Measurements from ENCODE around the gene CRACR2B.
A peak's percentile ranks its signal among the peaks of the same experiment; 100 is the strongest.

The CRACR2B gene

GRCh38 chr11:815675-816432 lies 11.9 kb upstream of the CRACR2B start:
- peaks cover 33% of the 10 kb centered on the region for H3F3A ChIP-seq (ENCODE audit: insufficient read depth)
- no peaks in the 10 kb centered on the region for H3K9me3 ChIP-seq (ENCODE audit: insufficient read depth, low read length)
- no peaks in the 10 kb centered on the region for H3K27me3 ChIP-seq (ENCODE audit: low read length)
- no peak overlapping the region for H3K4me2 ChIP-seq (ENCODE audit: low read depth, low read length, poor library complexity, severe bottlenecking)
- no peak overlapping the region for H3K4me3 ChIP-seq (ENCODE audit: insufficient read depth, low read length, poor library complexity, severe bottlenecking)
- no peak overlapping the region for H3K27ac ChIP-seq (ENCODE audit: low read depth, low read length)
- H3K9ac ChIP-seq (ENCODE audit: low read length), result no peak overlapping the region
- peaks cover 19% of the 10 kb centered on the region for H3K36me3 ChIP-seq (ENCODE audit: low read length)
- peaks cover 10% of the 10 kb centered on the region for H3K79me2 ChIP-seq (ENCODE audit: insufficient read depth, low read length)
- no peaks in the 10 kb centered on the region for H3K9me2 ChIP-seq (replicated peaks; ENCODE audit: insufficient read depth, low read length)
- H4K20me1 ChIP-seq (ENCODE audit: low read depth, low read length), result peaks cover 3% of the 10 kb centered on the region; the same call in 1 of the 2 replicates
- TF ChIP-seq, protein P1, sequence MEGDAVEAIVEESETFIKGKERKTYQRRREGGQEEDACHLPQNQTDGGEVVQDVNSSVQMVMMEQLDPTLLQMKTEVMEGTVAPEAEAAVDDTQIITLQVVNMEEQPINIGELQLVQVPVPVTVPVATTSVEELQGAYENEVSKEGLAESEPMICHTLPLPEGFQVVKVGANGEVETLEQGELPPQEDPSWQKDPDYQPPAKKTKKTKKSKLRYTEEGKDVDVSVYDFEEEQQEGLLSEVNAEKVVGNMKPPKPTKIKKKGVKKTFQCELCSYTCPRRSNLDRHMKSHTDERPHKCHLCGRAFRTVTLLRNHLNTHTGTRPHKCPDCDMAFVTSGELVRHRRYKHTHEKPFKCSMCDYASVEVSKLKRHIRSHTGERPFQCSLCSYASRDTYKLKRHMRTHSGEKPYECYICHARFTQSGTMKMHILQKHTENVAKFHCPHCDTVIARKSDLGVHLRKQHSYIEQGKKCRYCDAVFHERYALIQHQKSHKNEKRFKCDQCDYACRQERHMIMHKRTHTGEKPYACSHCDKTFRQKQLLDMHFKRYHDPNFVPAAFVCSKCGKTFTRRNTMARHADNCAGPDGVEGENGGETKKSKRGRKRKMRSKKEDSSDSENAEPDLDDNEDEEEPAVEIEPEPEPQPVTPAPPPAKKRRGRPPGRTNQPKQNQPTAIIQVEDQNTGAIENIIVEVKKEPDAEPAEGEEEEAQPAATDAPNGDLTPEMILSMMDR (IDR thresholded peaks at IDR 0.05; ENCODE audit: insufficient read depth, low read length, poor library complexity, severe bottlenecking), result no peak
- TF ChIP-seq EZH2phosphoT487 (conservative IDR thresholded peaks at IDR 0.05; ENCODE audit: low read length), result no peak
- no peak overlapping the region for H2AFZ ChIP-seq (ENCODE audit: low read depth, low read length, severe bottlenecking)

DNA sequence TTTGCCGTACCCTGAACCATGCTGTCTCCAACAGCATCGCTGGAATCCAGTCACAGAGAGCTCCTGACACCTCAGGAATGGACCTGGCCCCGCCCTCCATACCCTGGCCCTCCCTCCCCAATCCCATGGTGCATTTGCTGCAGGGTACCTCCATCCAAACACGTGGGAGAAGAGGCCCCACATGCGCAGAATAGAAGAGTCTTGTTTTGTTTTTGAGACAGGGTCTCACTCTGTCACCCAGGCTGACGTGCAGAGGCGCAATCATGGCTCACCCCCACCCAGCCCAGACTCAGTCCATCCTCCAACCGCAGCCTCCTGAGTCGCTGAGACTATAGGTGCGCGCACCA lies 11.3 kb upstream of the CRACR2B start:
- TF ChIP-seq, protein P1 (IDR thresholded peaks at IDR 0.05; ENCODE audit: insufficient read depth, low read length, poor library complexity, severe bottlenecking), result no peak
- TF ChIP-seq EZH2phosphoT487 (conservative IDR thresholded peaks at IDR 0.05; ENCODE audit: low read length), result no peak
- Histone ChIP-seq H4K20me1 (ENCODE audit: low read depth, low read length) (no peaks in the 10 kb centered on the region; the same call in 1 of the 2 replicates), H2AFZ (ENCODE audit: low read depth, low read length, severe bottlenecking) (no peak overlapping the region)

GRCh38 chr11:818396-819128 lies 9.2 kb upstream of the CRACR2B start, which contains the start of gene PNPLA2:
PNPLA2 (plus strand) TSS chr11:818914; CDS start chr11:819719, 805 bp downstream.
- Histone ChIP-seq H3K36me3 (ENCODE audit: low read length) (no peaks in the 10 kb centered on the region), H4K20me1 (ENCODE audit: low read depth, low read length) (no peaks in the 10 kb centered on the region; the same call in 1 of the 2 replicates), H3K9me3 (ENCODE audit: insufficient read depth, low read length) (no peaks in the 10 kb centered on the region), H3K79me2 (ENCODE audit: insufficient read depth, low read length) (no peaks in the 10 kb centered on the region), H3K4me2 (ENCODE audit: low read depth, low read length, poor library complexity, severe bottlenecking) (peak within 1 kb of the TSS; percentile 59), H3K27ac (ENCODE audit: low read depth, low read length) (peak within 1 kb of the TSS; percentile 34; the same call in 1 of the 2 replicates), H3F3A (ENCODE audit: insufficient read depth) (peaks cover 7% of the 10 kb centered on the region; the same call in 1 of the 2 replicates), H3K9ac (ENCODE audit: low read length) (peak within 1 kb of the TSS; percentile 61), H2AFZ (ENCODE audit: low read depth, low read length, severe bottlenecking) (peak within 1 kb of the TSS; percentile 49), H3K4me3 (ENCODE audit: insufficient read depth, low read length, poor library complexity, severe bottlenecking) (peak within 1 kb of the TSS; percentile 61), H3K9me2 (replicated peaks; ENCODE audit: insufficient read depth, low read length) (no peaks in the 10 kb centered on the region), H3K27me3 (ENCODE audit: low read length) (no peaks in the 10 kb centered on the region)
- TF ChIP-seq EZH2phosphoT487 (conservative IDR thresholded peaks at IDR 0.05; ENCODE audit: low read length), result no peak
- TF ChIP-seq, protein P1 (IDR thresholded peaks at IDR 0.05; ENCODE audit: insufficient read depth, low read length, poor library complexity, severe bottlenecking), result no peak

More for the DNA sequence above, 11.3 kb upstream of the CRACR2B start:
- Histone ChIP-seq H3K27ac (ENCODE audit: low read depth, low read length) (no peak overlapping the region), H3K27me3 (ENCODE audit: low read length) (no peaks in the 10 kb centered on the region), H3K79me2 (ENCODE audit: insufficient read depth, low read length) (peaks cover 4% of the 10 kb centered on the region), H3K4me3 (ENCODE audit: insufficient read depth, low read length, poor library complexity, severe bottlenecking) (no peak overlapping the region), H3K36me3 (ENCODE audit: low read length) (peaks cover 14% of the 10 kb centered on the region), H3K9me3 (ENCODE audit: insufficient read depth, low read length) (no peaks in the 10 kb centered on the region), H3K9ac (ENCODE audit: low read length) (no peak overlapping the region), H3K4me2 (ENCODE audit: low read depth, low read length, poor library complexity, severe bottlenecking) (no peak overlapping the region), H3F3A (ENCODE audit: insufficient read depth) (peaks cover 27% of the 10 kb centered on the region), H3K9me2 (replicated peaks; ENCODE audit: insufficient read depth, low read length) (no peaks in the 10 kb centered on the region)
